HG02588 (cell line): Measurements from ENCODE around the gene ANAPC1.
"Not testable (repeated sequence)": the region's sequence is repeated elsewhere in the genome, so short reads cannot be mapped to it uniquely, and the experiment has no call there.

ENCODE experiments used
- ATAC-seq: cut with Tn5 transposase; IDR thresholded peaks from one replicate; pipeline ENCODE4 v1.9.1; 2021; ENCODE audit warnings: mild to moderate bottlenecking, moderate library complexity; ENCODE audit not compliant: unreplicated experiment

The ANAPC1 gene

DNA sequence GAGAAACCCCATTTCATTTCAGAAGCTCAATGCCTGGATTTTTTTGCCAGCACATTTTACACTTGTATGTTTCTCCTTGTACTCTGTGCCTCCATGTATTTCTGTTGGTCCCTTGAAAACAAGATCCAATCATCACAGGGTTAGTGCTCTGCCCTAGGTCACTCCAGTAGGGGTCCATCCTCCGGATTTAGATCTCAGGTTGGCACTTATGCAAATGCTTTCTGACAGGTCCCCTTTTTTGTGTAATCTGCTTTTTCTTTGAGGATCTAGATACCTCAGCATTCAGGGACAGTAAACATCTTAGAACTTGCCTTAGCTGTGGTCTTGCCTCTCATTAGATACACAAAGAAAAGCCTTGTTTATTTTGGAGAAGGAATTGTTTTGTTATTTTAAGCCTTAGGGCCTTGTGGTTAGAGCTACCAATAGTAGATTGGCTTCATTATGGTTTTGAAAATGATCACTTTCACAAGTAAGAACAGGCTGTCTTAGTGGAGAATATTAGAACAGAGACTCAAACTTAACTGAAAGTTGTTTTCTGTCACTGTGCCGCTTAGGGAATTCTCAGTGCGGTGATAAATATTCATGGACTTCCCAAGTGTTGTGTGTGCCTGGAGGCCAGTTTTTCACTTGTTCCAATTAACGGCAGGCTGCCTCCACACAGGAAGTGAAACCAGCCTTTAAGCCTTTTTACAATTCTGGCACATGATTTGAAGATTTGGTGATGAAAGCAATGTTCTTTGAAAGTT is 22.2 kb upstream of the ANAPC1 start:
- ATAC-seq, result no peak

DNA sequence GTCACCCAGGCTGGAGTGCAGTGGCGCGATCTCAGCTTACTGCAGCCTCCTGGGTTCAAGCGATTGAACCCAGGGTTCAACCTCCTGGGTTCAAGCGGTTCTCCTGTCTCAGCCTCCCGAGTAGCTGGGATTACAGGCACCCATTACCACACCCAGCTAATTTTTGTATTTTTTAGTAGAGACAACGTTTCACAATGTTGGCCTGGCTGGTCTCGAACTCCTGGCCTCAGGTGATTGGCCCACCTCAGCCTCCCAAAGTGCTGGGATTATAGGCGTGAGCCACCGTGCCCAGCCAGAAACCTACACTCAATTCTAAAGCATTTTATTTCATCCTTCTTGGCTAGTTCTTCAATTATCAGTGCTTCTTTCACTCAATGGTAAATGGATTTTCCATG is 21.5 kb upstream of the ANAPC1 start:
- not testable (repeated sequence) for ATAC-seq

DNA sequence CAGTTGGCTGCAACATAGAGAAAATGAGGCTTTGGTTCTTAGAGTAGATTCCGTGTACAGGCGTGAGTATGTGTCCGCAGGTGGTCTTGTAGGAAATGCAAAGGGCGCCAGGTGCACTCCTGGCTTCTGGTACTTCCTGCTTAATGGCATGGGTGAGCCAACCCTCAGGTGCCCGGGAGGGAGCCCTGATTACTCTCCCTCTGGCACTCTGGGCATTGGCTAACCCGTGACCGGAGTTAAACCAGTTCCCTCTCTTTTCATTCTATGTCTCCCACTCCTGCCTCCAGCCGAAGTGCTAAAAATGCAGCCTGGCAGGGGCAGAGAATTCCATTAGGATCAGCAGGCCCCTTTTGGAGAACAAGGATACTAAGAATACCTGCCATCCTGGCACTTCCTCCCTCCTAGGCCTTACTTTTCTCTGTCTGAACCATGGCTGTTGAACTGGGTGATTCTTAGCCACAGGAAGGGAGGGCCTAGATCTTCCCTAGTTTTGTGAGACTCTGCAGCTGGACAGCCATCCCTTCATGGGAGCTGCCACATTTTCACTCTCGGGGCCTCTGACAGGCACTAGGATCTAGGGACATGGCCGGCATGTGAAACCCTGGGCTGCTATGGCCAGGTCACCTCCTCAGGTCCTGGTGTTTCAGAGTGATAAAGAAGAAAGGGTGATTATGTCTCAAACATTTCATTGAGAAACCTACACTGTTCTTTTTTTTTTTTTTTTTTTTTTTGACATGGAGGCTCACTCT is 20.9 kb upstream of the ANAPC1 start:
- ATAC-seq, result no peak

DNA sequence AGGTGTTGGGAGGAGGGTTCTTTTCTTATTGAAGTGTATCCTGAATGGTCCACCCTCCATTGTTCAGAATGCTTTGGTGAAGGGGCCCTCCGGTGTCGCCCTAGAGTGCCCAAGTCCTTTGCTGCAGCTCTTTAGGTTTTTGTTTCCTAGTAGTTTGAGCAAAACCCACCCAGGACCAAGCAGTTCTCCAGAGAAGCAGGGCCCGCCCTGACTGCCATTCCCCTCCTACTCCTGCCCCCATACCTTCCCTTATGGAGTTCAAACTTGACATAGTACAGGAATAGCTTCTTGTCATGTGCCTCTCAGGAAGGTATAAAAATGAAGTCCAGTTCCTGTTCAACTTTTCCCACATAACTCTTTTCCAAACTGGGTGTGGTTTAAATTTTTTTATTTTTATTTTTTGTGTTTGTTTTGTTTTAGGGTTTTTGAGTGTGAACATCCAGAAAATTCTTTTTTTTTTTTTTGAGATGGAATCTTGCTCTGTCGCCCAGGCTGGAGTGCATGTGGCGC is 20.0 kb upstream of the ANAPC1 start:
- no peak for ATAC-seq

DNA sequence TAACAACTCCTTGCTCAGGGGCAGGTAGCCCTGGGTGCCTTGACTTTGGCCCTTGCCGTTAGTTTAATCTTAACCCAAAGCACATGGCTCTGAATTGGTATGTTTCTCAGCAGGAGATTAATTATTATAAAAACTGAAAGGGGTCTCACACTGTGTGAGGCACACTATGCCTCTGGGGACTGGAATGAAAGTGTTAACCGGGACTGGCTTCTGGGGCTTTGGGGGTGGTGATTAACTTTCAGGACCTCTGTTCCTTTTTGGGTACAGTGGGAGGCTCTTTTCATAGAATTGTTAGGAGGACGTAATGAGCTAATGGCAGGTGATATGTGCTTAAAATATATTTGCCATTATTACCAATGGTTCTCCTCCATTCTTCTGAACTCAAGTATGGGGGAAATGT is 19.5 kb upstream of the ANAPC1 start:
- no peak for ATAC-seq

DNA sequence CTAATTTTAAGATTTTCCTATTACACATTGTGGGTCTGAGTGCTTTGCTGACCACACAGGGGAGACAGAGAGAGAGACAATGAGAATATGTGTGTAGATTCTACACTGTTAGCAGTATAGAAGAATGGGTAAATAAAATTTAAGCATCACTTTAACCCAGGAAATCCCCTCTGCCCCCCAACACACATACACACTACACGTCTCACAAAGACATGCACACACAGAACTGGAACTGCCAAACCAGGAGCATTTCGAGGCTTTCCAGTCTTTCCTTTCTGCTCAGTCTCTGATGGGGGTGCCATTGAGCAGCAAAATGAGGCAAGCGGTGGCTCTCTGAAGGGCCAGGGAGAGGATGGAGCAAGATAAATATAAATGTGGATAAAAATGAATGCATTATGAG is 16.9 kb upstream of the ANAPC1 start:
- no peak for ATAC-seq

DNA sequence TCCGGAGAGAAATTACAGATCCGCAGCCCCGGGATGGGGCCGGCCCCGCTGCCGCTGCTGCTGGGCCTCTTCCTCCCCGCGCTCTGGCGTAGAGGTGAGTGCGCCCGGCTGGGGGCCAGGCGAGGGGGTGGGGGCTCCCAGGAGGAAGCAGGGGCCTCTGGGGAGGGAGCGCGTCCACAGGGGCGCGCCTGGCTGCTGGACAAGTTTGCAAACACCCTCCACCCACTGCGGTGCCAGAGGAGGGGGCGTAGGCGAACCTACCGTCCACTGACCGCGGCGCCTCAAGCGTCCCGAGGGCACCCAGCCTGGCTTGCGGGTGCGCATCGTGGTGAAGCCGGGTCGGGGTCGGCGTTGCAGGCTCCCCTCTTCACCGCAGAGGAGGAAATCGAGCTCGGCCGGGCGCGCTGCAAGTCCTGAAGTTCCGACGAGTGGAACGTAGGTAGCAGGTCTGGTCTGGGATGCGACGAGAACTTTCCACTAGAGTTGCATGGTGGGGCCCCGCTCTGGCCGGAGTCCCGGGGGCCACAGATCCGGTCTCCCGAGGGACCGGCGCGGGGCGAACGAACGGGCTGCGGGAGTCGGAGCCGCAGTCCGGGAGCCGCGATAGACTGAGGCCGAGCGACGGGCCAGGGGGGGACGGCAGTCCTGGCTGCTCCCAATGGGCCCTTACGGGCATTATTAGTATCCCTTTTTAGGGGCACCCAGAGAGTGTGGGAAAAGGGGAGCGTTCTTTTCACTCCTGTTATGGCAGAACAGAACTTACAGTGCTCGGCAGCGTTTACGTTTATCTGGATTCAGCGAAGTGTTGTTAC is 14.9 kb upstream of the ANAPC1 start:
- ATAC-seq, result no peak

DNA sequence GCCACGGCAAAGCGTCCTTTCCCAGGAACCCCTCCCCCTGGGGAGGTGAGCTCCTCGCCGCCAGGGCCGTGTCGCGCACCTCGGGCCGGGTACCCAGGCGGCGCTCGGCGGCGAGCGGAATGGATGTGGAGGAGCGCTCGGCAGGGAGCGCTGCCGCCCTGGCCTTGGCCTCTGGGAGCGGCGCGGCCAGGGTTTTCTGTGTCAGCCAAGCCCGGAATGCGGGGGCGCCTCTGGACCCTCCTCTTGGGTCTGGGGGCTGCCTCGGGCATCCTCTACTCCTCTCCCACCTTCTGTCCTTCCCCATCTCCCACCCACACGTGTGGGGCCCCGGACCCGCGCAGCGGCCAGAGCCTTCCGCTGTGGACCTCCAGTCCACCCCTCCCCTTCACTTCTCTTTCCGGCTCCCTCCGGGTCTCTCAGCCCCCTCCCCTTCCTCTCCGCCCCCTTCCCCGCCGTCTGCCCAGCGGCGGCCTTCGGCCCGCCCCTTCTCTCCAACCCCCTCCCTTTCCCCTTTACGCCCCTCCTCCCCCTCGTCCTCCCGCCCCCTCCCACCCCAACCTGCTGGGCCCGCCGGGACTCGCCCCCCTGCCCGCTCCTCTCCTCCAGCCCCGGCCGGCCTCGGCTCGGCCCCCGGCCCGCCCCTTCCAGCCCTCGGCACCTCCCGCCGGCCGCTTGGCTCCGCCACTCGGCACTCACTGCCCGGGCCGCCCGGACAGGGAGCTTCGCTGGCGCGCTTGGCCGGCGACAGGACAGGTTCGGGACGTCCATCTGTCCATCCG is 14.1 kb upstream of the ANAPC1 start, which contains the start of gene MERTK:
Gene MERTK, plus strand, starts transcription at position 684 of the 779 bp plus-strand sequence. CDS start 129 bp downstream, outside the sequence.
- ATAC-seq, result peak; percentile 59

DNA sequence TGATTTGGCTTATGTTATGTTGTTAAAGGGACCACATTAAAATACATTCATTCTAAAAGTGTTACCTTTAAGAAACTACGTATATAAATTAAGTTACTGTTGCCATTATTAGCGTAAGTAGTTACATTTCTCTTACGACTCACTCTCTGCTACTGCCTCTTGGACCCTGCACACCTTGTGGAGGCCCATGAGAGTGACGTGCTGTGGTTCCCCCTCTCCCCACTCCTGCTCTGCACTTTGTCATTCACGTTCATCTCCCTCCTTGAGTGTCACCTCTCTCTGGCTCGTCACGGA is 13.6 kb upstream of the ANAPC1 start:
- ATAC-seq, result no peak

DNA sequence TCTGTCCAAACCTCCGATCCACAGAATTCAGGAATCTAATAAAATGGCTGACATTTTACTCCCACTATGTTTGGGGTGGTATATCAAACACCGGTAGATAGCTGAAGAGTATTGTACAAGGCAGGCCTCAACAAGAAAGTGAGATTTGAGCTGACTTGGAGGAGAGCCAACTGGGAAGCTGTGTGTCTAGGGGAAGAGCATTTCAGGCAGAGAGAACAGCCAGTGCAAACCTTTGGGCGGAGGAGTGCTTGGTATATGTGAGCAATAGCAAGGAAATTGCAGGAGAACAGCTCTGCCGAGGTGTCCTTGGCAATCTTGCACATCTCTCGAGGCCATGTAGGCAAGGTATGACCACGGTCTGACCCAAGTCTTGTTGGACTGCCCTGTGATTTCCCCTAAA is 12.6 kb upstream of the ANAPC1 start:
- no peak for ATAC-seq

DNA sequence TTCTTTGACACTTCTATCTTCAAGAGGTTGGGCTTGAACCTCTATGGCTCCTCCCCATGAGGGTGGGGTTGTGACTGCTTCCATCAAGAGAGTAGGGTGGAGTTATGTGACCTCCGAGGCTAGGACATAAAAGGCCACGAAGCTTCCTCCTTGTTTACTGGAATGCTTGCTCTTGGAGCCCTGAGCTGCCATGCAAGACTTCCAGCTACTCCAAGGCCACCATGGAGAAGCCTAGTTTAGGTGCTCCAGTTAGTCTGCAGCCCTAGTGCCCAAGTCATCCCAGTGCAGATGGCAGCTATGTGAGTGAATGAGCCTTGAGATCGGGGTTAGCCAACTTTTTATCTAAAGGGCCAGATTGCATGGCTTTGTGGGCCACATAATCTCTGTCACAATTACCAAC is 12.0 kb upstream of the ANAPC1 start:
- no peak for ATAC-seq

DNA sequence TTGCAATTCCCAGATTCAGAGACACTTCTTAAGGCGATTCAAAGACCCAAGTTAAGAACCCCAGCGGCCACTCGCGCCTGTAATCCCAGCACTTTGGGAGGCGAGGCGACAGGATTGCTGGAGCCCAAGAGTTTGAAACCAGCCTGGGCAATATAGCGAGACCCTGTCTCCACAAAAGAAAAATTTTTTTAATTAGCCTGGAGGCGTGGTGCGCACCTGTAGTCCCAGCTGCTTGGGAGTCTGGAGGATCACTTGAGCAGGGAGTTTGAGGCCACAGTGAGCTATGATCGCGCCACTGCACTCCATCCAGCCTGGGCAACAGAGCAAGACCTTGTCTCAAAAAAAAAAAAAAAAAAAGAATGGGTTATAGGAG is 585 bp upstream of the ANAPC1 start:
- ATAC-seq, result peak; percentile 3

DNA sequence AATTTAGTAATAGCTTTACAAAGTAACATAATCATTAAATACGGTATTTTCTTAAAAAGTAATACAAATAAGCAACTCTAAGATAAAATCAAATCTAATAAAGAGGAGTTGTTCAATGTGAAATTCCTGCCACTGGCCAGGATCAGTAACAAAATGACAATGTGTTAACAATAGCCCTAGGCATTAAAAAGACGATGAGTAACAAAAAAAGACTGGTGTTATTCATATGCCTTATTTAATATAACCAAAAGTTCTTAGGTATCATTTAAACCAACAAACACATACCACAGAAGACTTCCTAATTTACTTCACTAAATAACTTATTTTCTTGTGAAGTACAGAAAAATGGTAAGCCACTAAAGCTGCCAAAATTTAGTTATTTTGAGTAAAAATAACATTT is 11.2 kb downstream of the ANAPC1 start:
- not testable (repeated sequence) for ATAC-seq

DNA sequence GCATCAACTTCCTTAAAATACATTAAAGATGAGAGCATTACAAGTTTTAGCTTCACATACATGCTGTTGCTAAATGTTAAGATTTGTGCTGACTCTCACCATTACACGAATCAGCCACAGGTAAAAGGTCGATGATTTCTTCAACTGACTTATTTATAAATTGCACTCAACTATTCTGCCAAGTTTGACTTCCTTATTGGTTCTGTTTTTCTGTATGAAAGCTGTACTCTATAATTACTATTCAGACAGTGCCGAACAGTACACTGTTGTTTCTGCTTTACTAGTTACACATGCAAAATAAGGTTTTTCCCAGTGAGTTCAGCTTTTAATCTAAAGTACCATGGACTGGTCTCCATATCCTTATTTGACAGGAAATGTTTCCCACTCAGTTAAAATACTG is 18.9 kb downstream of the ANAPC1 start:
- ATAC-seq, result not testable (repeated sequence)

DNA sequence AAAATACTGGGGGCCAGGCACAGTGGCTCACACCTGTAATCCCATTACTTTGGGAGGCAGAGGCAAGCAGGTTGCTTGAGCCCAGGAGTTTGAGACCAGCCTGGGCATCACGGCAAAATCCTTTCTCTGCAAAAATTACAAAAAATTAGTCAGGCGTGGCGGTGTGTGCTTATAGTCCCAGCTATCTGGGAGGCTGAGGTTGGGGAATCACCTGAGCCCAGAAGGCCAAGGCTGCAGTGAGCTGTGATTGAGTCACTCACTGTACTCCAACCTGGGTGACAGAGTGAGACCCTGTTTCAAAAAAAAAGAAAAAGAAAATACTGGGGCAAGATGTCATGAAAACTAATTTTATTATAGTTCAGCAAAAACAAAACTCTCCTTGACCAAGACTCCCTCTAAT is 24.0 kb downstream of the ANAPC1 start:
- ATAC-seq, result not testable (repeated sequence)

DNA sequence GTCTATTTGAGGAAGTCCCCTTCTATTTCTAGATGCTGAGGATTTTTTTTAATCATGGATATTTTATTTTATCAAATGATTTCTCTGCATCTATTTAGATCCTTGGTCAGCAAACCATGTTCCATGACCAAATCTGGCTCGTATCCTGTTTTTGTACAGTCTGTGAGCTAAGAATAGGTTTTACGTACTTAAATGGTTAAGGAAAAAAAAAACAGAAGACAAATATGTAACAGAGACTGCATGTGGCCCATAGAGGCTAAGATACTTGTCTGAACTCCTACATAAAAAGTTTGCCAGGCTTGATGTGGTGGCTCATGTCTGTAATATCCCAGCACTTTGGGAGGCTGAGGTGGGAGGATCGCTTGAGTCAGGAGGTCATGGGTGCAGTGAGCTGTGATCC is 31.4 kb downstream of the ANAPC1 start:
- ATAC-seq, result not testable (repeated sequence)

DNA sequence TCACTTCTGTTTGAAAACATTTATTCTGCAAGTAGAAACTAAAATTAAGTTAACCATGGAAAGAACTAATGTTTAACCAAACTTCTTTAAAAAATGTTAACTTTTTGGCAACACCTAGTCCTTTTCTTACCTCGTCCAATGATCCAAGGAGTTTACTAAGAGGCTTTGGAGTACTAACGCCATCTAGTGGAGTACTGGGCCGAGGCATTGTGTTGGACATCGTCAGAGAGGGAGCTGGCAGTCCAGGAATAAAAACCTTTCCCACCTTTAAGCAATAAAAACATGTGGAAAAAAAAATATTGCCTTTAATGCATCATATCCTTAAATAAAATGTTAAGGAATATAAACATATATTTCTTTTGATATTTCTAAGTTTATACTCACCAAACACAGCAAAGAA is 33.3 kb downstream of the ANAPC1 start:
- not testable (repeated sequence) for ATAC-seq

DNA sequence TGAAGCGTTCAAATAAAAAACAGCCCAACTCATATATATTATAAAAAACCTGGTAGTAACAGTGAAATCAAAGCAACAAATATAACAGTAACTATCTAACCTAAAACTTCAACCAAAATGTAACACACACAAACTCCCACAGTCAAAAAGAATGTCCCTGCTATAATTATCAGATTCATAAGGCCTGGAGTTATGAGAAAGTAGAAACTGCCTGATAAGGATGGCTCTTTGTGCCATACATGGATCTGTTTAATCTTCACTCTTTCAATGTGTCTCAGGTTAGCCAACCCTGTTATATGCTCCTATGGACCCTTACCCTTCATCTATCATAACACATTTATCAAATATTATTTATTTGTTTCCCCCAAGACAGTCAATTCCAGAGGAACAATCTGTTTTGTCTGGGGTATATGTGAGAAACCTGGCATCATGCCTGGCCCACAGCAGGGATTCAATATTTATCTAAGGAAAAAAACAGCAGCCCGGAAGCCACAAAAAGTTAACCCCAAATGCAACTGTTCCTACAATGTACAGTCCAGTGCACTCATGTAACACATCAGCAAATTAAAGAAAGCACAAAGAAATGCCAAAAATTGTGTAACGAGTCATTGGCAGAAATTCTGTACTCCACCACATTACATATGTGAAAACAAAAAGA is 44.2 kb downstream of the ANAPC1 start:
- ATAC-seq, result not testable (repeated sequence)

DNA sequence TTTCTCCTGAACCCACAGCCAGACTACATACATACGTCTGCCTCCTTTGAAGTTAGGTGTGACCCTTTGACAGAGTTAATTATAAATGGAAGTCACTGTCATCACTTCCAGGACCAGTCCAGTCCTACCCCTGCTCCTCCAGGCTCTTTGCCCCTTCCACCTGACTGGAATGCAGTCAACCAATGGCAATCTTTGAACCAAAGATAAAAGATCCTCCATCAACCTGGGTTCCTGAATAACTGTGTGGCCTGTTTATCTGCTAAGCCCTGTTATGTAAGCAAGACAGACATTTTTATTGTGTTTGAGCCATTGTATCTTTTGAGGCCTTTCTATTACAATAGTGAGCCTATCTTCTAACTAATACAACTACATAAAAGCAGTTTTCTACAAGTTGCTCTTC is 45.0 kb downstream of the ANAPC1 start:
- ATAC-seq, result not testable (repeated sequence)

DNA sequence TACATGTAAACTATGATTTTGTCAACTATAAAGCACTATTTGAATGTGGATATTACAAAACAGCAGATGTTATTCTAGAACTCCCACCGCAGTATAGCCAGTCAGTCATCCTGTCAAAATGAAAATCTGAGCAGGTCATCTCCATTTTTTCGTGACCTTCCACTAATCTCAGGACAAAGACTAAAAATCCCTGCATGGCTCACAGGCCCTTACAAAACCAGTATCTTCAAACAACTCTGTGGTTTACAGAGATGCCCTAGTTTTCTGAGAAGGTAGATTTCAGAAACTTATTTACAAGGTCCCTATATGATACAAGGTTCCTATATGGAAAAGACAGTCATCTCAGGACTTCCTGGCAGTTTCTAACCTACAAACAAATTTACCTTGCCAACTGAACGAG is 49.8 kb downstream of the ANAPC1 start:
- ATAC-seq, result not testable (repeated sequence)
